Measurements from ENCODE around the gene JMJD8.

GRCh38 chr16:631808-632358 is 52.3 kb downstream of the JMJD8 start:
- TF ChIP-seq CTCF (conservative IDR thresholded peaks at IDR 0.05; ENCODE audit: low read length) (no peak), EZH2phosphoT487 (IDR thresholded peaks at IDR 0.05; ENCODE audit: borderline replicate concordance, low read depth, low read length) (no peak)
